Heart left ventricle (tissue), 16 donors: Measurements from ENCODE around the gene COL23A1. TPM values are rescaled to one million over a fixed set of nuclear protein-coding genes. Genes with fewer than 3 reads are reported as not detected.

Experiments
- ATAC-seq, 4 donors: fragments of 200-7000 bp; cut with Tn5 transposase; one replicate each; pipeline ENCODE4 v1.9.1; 2020 to 2022; ENCODE audit warnings: moderate library complexity in 4 of 4, mild to moderate bottlenecking in 3 of 4, moderate number of reproducible peaks in 1 of 4
- DNase-seq, 5 donors: peaks; one replicate each; pipeline ENCODE4 v3.0.0-alpha.2; 2020
- H3K27ac ChIP-seq, 12 donors: fragments of 200-600 bp; sonication (generic) in 4 of 12; one replicate each; pipeline versions ENCODE4 v1.5.0 to v1.8.0; 2016 to 2022; ENCODE audit warnings: mild to moderate bottlenecking in 2 of 12
- H3K27me3 ChIP-seq, 9 donors: fragments of 200-600 bp; sonication (generic) in 2 of 9; one replicate each; pipeline versions ENCODE4 v1.5.1 to v1.8.0; 2016 to 2022; ENCODE audit warnings: mild to moderate bottlenecking in 3 of 9
- H3K36me3 ChIP-seq, 9 donors: fragments of 200-600 bp; sonication (generic) in 2 of 9; one replicate each; pipeline versions ENCODE4 v1.5.0 to v1.8.0; 2018 to 2022; ENCODE audit warnings: mild to moderate bottlenecking in 2 of 9
- H3K4me1 ChIP-seq, 12 donors: fragments of 200-600 bp; sonication (generic) in 4 of 12; one replicate each; pipeline versions ENCODE4 v1.5.0 to v1.8.0; 2016 to 2022; ENCODE audit warnings: mild to moderate bottlenecking in 3 of 12
- H3K4me3 ChIP-seq, 12 donors: fragments of 200-600 bp; sonication (generic) in 4 of 12; one replicate each; pipeline versions ENCODE4 v1.5.0 to v1.8.0; 2017 to 2022; ENCODE audit warnings: mild to moderate bottlenecking in 9 of 12, moderate library complexity in 4 of 12
- H3K9me3 ChIP-seq, 12 donors: fragments of 200-600 bp; sonication (generic) in 4 of 12; one replicate each; pipeline versions ENCODE4 v1.5.0 to v1.8.0; 2016 to 2022; ENCODE audit warnings: mild to moderate bottlenecking in 1 of 12
- CTCF ChIP-seq, 12 donors: fragments of 200-600 bp; sonication (generic) in 4 of 12; IDR thresholded peaks; one replicate each; pipeline versions ENCODE4 v1.5.0 to v1.8.0; 2018 to 2022; ENCODE audit warnings: antibody characterized with exemption in 12 of 12, mild to moderate bottlenecking in 5 of 12
- POLR2A ChIP-seq, 2 donors: fragments of 450-650 bp; IDR thresholded peaks; one replicate each; pipeline ENCODE4 v1.6.1; 2017; ENCODE audit warnings: antibody characterized with exemption in 2 of 2, mild to moderate bottlenecking in 2 of 2, moderate library complexity in 2 of 2
- WGBS, 4 donors: extraction: QIAGEN DNeasy Blood & Tissue Kit in 2 of 4; methylation state at CpG; one replicate each; pipeline versions ENCODE4 v1.1.5 to v1.1.7; 2013 to 2018; 5-methylcytosine and 5-hydroxymethylcytosine counted together
- intact Hi-C, 10 donors: fragments of 100-400 bp; cut with DNase I; formaldehyde crosslinking; loops; one replicate each; pipeline versions ENCODE4 v1.11.1 to v1.14.2; 2022
- polyA plus RNA-seq, 2 donors: library from polyadenylated mRNA; stranded (reverse); fragments of 200-250 nt; gene quantifications; one replicate each; pipeline ENCODE4 v1.2.3, GENCODE V29; 2013
- total RNA-seq, 9 donors: library from RNA; depleted of rRNA in 2 of 9; stranded (reverse); fragments of >200 nt in 2 of 9; fragmentation: NEBNext Ultra II Directional in 3 of 9; extraction: Animal tissue kit (Norgen Biotek cat#: 25700) in 3 of 9; gene quantifications; one replicate each; pipeline versions ENCODE4 v1.1.0 to v1.2.4, GENCODE V29; 2016 to 2023
- donor health status: ischemic (EF 13 %, LVEDD 7.1; RV severe dilation, severe dysfunction).
- donor health status: healthy with polysubstance abuse.
- donor health status: DM: no; HTN: yes; CAD: no.
- donor health status: DM: no; HTN: no; CAD: no.
- donor health status: ischemic (EF 25% LVEDD 6.9; RV normal size, moderate dysfunction).
- donor health status: ischemic (EF 25% LVEDD 5.7; RV mildly dilated, moderate dysfunction).
- donor health status: healthy.
- donor health status: DM: yes; HTN: yes; CAD: no.
- donor health status: ischemic (EF 35%, LVEDD 5.7; RV mildly dilated, moderate dysfunction).
- donor health status: nonischemic (EF 11% LVEDD 7.7; RV severe dilation, severe dysfunction).
- donor health status: DM: yes; HTN: yes; CAD: no.
- donor health status: PGD.
- donor health status: ischemic (EF 29% LVEDD 5.4; RV normal size, mild dysfunction).
- donor health status: nonischemic (EF 23%, LVEDD 6.1; RV moderate dilation, normal function).

The COL23A1 gene
- total and polyA plus RNA-seq, 11 donors = 6.0 to 33.0 (median 18.8) TPM

- no peak overlapping the region for H3K27ac ChIP-seq
- no peak overlapping the region for H3K4me3 ChIP-seq
- no peaks in the 10 kb centered on the region for H3K36me3 ChIP-seq
- intact Hi-C loops = loop anchor here in 4 of 10 donors (5.0 kb wide), 2 partner anchors 93 to 213 kb away; no protein-coding TSS in a partner anchor
- TF ChIP-seq POLR2A (IDR thresholded peaks at IDR 0.05) (no peak), CTCF (IDR thresholded peaks at IDR 0.05) (no peak)
- H3K9me3 ChIP-seq = no peaks in the 10 kb centered on the region
- ATAC-seq = no peak
- H3K4me1 ChIP-seq = peaks cover 0 to 30% (median 19%) of the 10 kb centered on the region in 12 donors
- no peaks in the 10 kb centered on the region for H3K27me3 ChIP-seq
- peak in 2 of 5 donors; percentile 20 to 31 for DNase-seq
- 84 to 91% (median 89%) methylated on average over 19 to 21 of the region's 21 CpGs for WGBS, 4 donors
Measured at GRCh38 chr5:178333821-178334481, 256.2 kb downstream of the COL23A1 start.

GRCh38 chr5:178332210-178332641 is 258.0 kb downstream of the COL23A1 start:
- Histone ChIP-seq H3K4me3 (no peak overlapping the region), H3K36me3 (no peaks in the 10 kb centered on the region), H3K9me3 (no peaks in the 10 kb centered on the region), H3K27ac (peak overlapping the region; percentile 76 to 94 (median 85)), H3K27me3 (no peaks in the 10 kb centered on the region), H3K4me1 (peaks cover 0 to 31% (median 19%) of the 10 kb centered on the region in 12 donors)
- peak in 2 of 4 donors; percentile 0 to 1 for ATAC-seq
- TF ChIP-seq POLR2A (IDR thresholded peaks at IDR 0.05) = no peak
- TF ChIP-seq CTCF (IDR thresholded peaks at IDR 0.05) = no peak
- intact Hi-C loops = loop anchor here in 4 of 10 donors (5.0 kb wide), 2 partner anchors 95 to 215 kb away; no protein-coding TSS in a partner anchor
- 54 to 60% (median 57%) methylated on average over 7 of the region's 7 CpGs for WGBS, 4 donors
- DNase-seq = peak in 1 of 5 donors; percentile 27

- Histone ChIP-seq H3K4me3 (no peak overlapping the region), H3K9me3 (no peaks in the 10 kb centered on the region), H3K36me3 (no peaks in the 10 kb centered on the region), H3K4me1 (peaks cover 0 to 33% (median 19%) of the 10 kb centered on the region in 12 donors), H3K27me3 (no peaks in the 10 kb centered on the region), H3K27ac (peak overlapping the region; percentile 76 to 94 (median 85))
- ATAC-seq (peak; percentile 86 to 91 (median 88)), DNase-seq (peak; percentile 70 to 88 (median 81))
- intact Hi-C loops = loop anchor here in 4 of 10 donors (2.0 to 5.0 kb wide), 3 partner anchors 96 to 216 kb away; no protein-coding TSS in a partner anchor
- TF ChIP-seq CTCF (IDR thresholded peaks at IDR 0.05) (no peak), POLR2A (IDR thresholded peaks at IDR 0.05) (peak in 1 of 2 donors; percentile 22)
- 15 to 37% (median 34%) methylated on average over 14 to 15 of the region's 15 CpGs for WGBS, 4 donors
Measured at GRCh38 chr5:178331491-178331996, 258.6 kb downstream of the COL23A1 start.

DNA sequence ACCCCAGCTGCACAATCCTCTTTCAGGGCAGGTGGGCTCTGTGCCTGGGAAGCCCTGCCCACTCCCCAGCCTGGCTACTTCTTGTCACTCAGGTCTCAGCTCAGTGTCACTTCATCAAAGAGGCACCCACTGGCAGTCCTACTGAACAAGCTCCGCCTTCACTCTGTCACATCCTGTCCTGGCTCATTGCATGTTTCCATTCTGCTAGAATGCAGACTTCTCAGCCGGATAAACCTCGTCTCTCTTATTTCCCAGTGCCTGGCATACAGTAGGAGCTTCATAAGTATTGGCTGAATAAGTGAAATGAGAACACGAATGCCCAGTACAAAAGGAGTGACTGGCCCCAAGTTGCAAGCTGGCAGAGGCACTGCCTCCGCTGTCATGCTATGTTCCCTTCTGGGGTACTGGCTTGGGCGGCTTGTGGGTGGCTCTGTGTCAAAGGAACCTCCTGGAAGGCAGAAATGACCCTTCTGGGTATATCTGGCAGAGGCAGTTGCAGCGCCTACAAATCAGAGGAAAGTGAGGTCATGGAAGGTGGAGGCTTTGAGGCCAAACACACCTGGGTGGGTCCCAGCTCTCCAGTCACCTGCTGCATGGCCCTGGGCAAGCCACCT is 259.3 kb downstream of the COL23A1 start:
- peak in 3 of 5 donors; percentile 27 to 61 (median 30) for DNase-seq
- Histone ChIP-seq H3K4me1 (peaks cover 0 to 35% (median 20%) of the 10 kb centered on the region in 12 donors), H3K4me3 (no peak overlapping the region), H3K36me3 (no peaks in the 10 kb centered on the region), H3K9me3 (no peaks in the 10 kb centered on the region), H3K27ac (peak overlapping the region; percentile 76 to 94 (median 85)), H3K27me3 (no peaks in the 10 kb centered on the region)
- peak; percentile 61 to 73 (median 69) for ATAC-seq
- peak in 1 of 2 donors; percentile 16 for TF ChIP-seq POLR2A (IDR thresholded peaks at IDR 0.05)
- TF ChIP-seq CTCF (IDR thresholded peaks at IDR 0.05) = no peak
- intact Hi-C loops = loop anchor here in 4 of 10 donors (2.0 to 5.0 kb wide), 3 partner anchors 96 to 216 kb away; no protein-coding TSS in a partner anchor
- WGBS, 4 donors = 42 to 57% (median 48%) methylated on average over 5 to 7 of the region's 7 CpGs
